Thymus (tissue), 11 donors: ENCODE measurements around the gene RINL. TPM values are rescaled to one million over a fixed set of nuclear protein-coding genes. Genes with fewer than 3 reads are reported as not detected.

Experiments
- DNase-seq, 9 donors: peaks; one replicate each; pipeline ENCODE4 v3.0.0-alpha.2; 2013; ENCODE audit warnings: low spot score in 9 of 9, low read depth in 6 of 9, missing footprints in 1 of 9
- H3K27ac ChIP-seq, 2 donors: one replicate each; pipeline ENCODE4 v1.5.1; 2013; ENCODE audit warnings: control low read depth in 1 of 2, low read depth in 1 of 2, low read length in 1 of 2, mild to moderate bottlenecking in 1 of 2, moderate library complexity in 1 of 2
- H3K27me3 ChIP-seq, 2 donors: one replicate each; pipeline ENCODE4 v1.5.1; 2013; ENCODE audit warnings: low read length in 1 of 2; ENCODE audit not compliant: control insufficient read depth in 2 of 2, insufficient read depth in 1 of 2
- H3K36me3 ChIP-seq, 2 donors: one replicate each; pipeline ENCODE4 v1.5.1; 2013; ENCODE audit warnings: low read length in 1 of 2, mild to moderate bottlenecking in 1 of 2, moderate library complexity in 1 of 2; ENCODE audit not compliant: control insufficient read depth in 2 of 2, insufficient read depth in 2 of 2
- H3K4me1 ChIP-seq, 2 donors: one replicate each; pipeline ENCODE4 v1.5.1; 2013; ENCODE audit warnings: low read length in 2 of 2; ENCODE audit not compliant: control insufficient read depth in 2 of 2, insufficient read depth in 2 of 2
- H3K4me3 ChIP-seq, 2 donors: one replicate each; pipeline ENCODE4 v1.5.1; 2013; ENCODE audit warnings: low read length in 2 of 2, control low read depth in 1 of 2, mild to moderate bottlenecking in 1 of 2
- H3K9me3 ChIP-seq, 2 donors: one replicate each; pipeline ENCODE4 v1.5.1; 2013; ENCODE audit warnings: low read length in 1 of 2, mild to moderate bottlenecking in 1 of 2; ENCODE audit not compliant: control insufficient read depth in 2 of 2, insufficient read depth in 1 of 2
- WGBS: extraction: QIAGEN DNeasy Blood & Tissue Kit; methylation state at CpG from one replicate; pipeline ENCODE4 v1.1.7; 2013; 5-methylcytosine and 5-hydroxymethylcytosine counted together
- polyA plus RNA-seq: library from polyadenylated mRNA; stranded (reverse); fragments of 200-250 nt; gene quantifications from one replicate; pipeline ENCODE4 v1.2.3, GENCODE V29; 2013
- total RNA-seq: library from RNA; stranded (reverse); fragments of 120-200 nt; gene quantifications from one replicate; pipeline ENCODE4 v1.2.4, GENCODE V29; 2013
- donor health status: healthy.

The RINL gene
- total and polyA plus RNA-seq, 2 donors = 26.9 to 38.2 TPM

DNA sequence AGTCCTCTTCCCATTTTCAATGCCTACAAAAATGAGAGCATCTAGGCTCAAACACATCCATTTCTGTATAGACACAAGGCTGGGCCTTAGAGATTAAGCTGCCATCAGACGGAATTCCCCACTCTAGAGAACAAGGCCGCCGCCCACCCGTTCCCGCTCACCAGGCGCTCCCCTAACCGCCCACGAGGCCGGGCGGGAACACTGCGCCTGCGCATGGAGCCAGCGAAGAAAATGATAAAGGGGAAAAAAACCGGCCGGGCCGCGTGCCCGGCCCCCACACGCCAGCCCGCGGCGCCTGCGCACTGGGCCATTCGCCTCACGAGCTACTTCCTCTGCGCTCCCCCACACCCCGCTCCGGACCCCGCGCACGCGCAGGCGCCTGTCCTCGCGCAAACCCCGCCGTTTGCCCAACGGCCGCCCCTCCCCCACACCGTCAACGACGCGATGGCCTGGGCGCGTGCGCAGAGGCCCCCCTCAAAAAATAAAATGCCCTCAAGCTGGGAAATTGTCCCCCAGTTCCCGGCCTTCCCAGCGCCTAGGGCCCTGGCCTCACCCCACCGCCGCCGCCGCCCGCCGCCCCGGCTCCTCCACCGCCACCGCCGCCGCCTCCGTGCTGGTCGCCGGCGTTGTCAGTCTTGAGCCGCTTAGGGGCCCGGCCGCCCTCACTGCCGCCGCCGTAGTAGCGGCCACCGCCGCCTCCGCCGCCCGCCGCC lies 28.8 kb downstream of the RINL start:
- H3K9me3 ChIP-seq = peaks cover 0 to 3% of the 10 kb centered on the region in 2 donors
- peak in 8 of 9 donors; percentile 85 to 96 (median 90) for DNase-seq
- under 1% methylated on average over 76 of the region's 76 CpGs for WGBS
- H3K4me3 ChIP-seq = peak overlapping the region; percentile 64 to 95
- peaks cover 0 to 4% of the 10 kb centered on the region in 2 donors for H3K27me3 ChIP-seq
- peak overlapping the region; percentile 92 to 100 for H3K27ac ChIP-seq
- peaks cover 34 to 43% of the 10 kb centered on the region in 2 donors for H3K36me3 ChIP-seq
- H3K4me1 ChIP-seq = peaks cover 27 to 46% of the 10 kb centered on the region in 2 donors

DNA sequence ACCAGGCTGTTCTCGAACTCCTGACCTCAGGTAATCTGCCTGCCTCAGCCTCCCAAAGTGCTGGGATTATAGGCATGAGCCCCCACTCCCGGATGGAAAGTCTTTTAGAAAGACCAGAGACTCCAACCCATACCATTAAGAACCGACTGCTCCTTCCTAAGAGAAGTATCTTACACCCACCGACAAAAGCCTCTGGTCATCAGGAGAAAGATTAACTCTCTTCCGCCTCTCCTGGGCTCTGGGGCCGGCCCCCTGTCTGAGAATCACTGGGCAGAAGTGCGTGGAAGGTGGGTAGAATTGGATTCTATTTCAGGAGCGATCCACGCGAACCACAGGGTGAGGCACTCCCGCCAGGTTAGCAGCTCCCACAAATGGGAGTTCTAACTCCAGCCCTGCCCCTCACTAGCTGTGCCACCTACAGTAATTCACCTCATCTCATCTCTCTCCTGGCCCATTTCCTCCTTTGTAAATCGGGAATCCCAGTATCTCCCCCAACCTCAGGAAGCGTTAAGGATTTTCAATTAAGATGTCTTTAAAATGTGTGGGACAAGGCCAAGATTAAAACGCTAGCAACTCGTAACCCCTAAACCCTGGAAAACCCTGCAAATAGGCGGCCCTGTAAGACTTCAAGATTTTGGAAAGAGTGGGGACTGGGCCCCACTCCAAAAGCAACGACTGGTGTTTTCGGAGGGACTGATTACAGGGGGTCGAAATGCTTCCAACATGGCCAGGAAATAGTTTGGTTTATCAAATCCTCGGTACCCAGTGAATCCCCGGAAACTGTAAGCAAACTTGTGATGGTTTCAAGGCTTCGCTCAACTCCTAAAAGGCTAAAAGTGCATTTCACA lies 29.6 kb downstream of the RINL start:
- Histone ChIP-seq H3K27ac (peak overlapping the region; percentile 68 to 100), H3K27me3 (peaks cover 0 to 4% of the 10 kb centered on the region in 2 donors), H3K9me3 (peaks cover 0 to 3% of the 10 kb centered on the region in 2 donors), H3K4me1 (peaks cover 28 to 54% of the 10 kb centered on the region in 2 donors), H3K4me3 (peak overlapping the region; percentile 64 to 95), H3K36me3 (peaks cover 42 to 51% of the 10 kb centered on the region in 2 donors)
- 50% methylated on average over 22 of the region's 22 CpGs for WGBS
- no peak for DNase-seq

DNA sequence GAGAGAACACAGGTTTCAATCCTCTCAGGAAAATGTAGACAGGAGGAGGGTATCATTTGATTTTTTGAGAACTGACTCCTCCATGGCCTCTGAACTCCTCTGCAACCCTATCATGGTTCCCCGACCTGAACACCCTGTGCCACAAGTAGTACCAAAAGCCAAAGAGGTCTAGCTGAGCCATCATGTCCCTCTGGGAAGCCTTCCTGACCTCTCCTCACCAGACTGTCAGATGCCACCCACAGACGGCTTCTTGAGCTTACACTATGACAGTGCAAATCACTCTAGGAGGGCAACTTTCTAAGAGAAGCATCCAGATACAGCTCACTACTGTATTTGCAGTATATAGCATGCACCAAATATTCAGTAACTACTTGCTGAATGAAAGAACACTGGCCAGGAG lies 32.0 kb downstream of the RINL start:
- Histone ChIP-seq H3K36me3 (peaks cover 65 to 75% of the 10 kb centered on the region in 2 donors), H3K27me3 (no peaks in the 10 kb centered on the region), H3K9me3 (no peaks in the 10 kb centered on the region), H3K4me1 (peaks cover 28 to 61% of the 10 kb centered on the region in 2 donors), H3K27ac (no peak overlapping the region), H3K4me3 (no peak overlapping the region)
- 93% methylated on average over 2 of the region's 2 CpGs for WGBS
- no peak for DNase-seq

DNA sequence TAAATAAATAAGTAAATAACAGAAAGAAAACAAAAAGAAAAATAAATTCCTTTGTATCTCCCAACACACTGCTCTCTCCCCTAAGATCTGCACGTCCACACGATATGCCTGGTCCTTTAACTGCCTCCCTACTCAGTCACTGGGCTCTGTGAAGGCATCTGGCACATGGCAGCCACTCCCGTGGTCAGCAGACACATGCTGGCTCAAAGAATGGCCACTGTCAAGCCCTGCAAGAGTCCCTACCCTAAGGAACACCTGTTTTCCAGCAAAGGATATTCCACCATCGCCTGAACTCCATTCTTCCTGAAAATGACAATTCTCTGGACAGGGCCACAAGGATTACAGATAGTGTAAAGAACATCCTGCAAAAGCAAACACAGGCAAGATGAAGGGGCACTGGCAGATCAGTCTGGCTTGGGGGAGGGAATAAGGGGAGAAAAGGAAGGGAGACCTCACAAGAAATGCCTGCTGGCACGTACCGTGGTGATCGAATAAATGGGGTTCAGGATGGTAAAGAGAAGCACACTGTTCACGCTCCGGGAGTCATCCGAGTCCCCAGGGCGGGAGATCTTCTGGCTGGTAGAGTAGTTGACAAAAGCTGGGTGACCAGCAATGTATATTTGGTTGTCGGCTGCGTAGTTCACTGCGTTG lies 32.6 kb downstream of the RINL start:
- peaks cover 24 to 55% of the 10 kb centered on the region in 2 donors for H3K4me1 ChIP-seq
- H3K4me3 ChIP-seq = no peak overlapping the region
- no peaks in the 10 kb centered on the region for H3K27me3 ChIP-seq
- H3K27ac ChIP-seq = no peak overlapping the region
- no peak for DNase-seq
- H3K36me3 ChIP-seq = peaks cover 71 to 81% of the 10 kb centered on the region in 2 donors
- 99% methylated on average over 14 of the region's 14 CpGs for WGBS
- no peaks in the 10 kb centered on the region for H3K9me3 ChIP-seq

DNA sequence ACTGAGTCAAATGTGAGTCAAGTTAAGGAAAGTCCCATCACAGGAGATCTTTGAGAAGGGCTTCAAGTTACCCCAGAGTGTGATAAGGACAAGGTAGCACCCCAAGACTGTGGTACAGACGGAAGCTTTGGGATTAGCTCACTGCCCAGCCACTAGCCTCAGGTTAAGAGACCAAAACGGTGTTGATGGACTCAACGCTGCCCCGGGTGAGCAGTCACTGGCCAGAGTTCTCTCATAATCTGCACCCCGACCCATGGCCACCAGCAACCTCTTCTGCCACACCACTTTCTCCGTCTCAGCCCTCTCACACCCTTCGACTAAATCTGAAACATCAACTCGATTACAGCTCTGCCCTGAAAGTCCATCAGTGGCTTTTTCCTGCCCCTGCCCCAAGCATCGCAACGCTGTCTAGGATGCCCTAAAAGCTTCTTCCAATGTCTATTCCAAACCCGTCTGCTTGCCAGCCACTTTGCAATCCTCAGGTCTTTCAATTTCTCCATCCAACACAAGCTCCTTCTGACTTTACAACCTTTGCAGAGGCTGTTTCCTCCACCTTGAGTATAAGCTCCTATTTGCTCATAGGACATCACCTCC lies 33.9 kb downstream of the RINL start:
- Histone ChIP-seq H3K27ac (peak overlapping the region in 1 of 2 donors; percentile 53), H3K4me1 (peaks cover 24 to 55% of the 10 kb centered on the region in 2 donors), H3K9me3 (no peaks in the 10 kb centered on the region), H3K27me3 (no peaks in the 10 kb centered on the region), H3K4me3 (no peak overlapping the region), H3K36me3 (peaks cover 84 to 93% of the 10 kb centered on the region in 2 donors)
- DNase-seq = no peak
- WGBS = 97% methylated on average over 11 of the region's 11 CpGs

DNA sequence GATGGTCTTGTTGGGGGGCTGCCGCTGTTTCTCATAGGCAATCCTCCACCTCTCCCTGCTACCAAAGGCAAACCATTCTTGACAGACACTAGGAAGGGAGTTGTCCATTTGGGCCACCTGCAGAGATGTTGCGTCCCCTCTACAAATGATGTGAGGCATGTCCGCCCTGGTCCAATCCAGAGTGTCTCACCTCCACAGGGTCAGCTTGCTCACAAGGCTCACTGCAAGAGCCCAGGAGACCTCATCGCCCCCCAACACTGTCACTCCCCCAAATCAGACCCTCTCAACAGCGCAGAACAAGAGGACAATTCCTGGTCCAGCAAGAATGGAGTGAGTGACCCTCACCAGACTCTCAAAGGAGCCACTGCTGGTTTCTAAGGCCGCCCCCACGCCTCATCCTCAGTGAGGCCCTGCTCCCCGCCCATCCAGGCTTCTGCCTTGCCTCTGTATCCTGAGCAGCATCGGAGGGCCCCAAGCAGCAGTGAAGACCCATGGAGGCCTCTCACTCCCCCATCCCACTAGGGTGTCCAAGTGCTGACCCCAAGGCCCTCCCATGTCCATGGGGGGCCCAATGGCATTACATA lies 34.8 kb downstream of the RINL start:
- no peak for DNase-seq

DNA sequence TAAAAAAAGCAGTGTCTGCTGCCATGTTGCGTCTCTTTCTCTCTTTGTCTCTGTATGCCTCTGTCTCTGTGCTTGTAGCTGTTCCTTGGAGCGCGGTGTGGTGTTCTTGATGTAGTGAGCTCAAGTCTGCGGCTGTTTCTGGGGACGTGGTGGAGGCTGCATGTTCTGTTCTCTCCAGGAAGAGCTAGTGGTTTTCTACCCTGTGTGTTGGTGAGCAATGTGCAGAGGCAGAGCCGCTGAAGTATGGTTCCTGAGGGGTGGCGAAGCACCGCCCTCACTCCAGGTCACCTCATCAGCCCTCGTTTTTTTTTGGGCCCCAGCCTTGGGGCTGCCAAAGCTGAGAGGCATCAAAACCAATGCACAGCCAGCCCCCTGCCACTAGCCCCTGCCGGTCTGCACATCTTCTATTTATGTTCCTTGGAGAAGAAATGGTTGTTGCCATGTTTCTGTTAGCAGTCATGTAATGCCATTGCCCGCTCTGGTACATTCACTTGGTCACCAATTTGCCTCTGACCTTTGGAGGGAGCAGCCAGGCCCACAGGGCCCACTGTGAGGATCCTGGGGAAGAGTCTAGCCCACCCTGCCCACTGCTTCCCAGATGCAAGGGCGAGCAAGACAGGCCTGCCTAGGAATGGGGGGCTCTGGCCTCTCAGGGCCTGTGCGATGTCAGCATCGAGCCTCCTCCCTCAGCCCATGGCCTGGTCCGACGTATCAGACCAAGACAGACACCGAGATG lies 35.5 kb downstream of the RINL start:
- peak in 3 of 9 donors; percentile 34 to 75 (median 44) for DNase-seq
- H3K9me3 ChIP-seq = no peaks in the 10 kb centered on the region
- H3K36me3 ChIP-seq = peaks cover 99% of the 10 kb centered on the region in 2 donors
- no peak overlapping the region for H3K4me3 ChIP-seq
- peak overlapping the region; percentile 23 to 85 for H3K27ac ChIP-seq
- peaks cover 11 to 42% of the 10 kb centered on the region in 2 donors for H3K4me1 ChIP-seq
- 87% methylated on average over 17 of the region's 17 CpGs for WGBS
- no peaks in the 10 kb centered on the region for H3K27me3 ChIP-seq

More for the DNA sequence above, 34.8 kb downstream of the RINL start:
- H3K27me3 ChIP-seq = no peaks in the 10 kb centered on the region
- H3K36me3 ChIP-seq = peaks cover 94 to 97% of the 10 kb centered on the region in 2 donors
- H3K4me3 ChIP-seq = no peak overlapping the region
- no peaks in the 10 kb centered on the region for H3K9me3 ChIP-seq
- H3K27ac ChIP-seq = peak overlapping the region in 1 of 2 donors; percentile 85
- H3K4me1 ChIP-seq = peaks cover 17 to 48% of the 10 kb centered on the region in 2 donors
- WGBS = 97% methylated on average over 9 of the region's 9 CpGs
